Caco-2 (cell line): Measurements from ENCODE around the gene ICAM5. TPM values are rescaled to one million over a fixed set of nuclear protein-coding genes. Genes with fewer than 3 reads are reported as not detected.
A peak's percentile ranks its signal among the peaks of the same experiment; 100 is the strongest.

Experiments
- BruUV-seq: library from RNA; stranded (reverse); fragments of 400-500 nt; replicated peaks from 2 replicates; lab custom pipeline; 2021; lab: Mats Ljungman, UMichigan
- CTCF ChIA-PET: fragments of 300-600 bp; sonication (Branson Sonifier 250); formaldehyde crosslinking; loops from one replicate; lab custom pipeline; 2022; ENCODE audit warnings: antibody characterized with exemption; lab: Charles Lee
- POLR2A ChIA-PET: fragments of 300-600 bp; sonication (Branson Sonifier 250); formaldehyde crosslinking; loops from one replicate; lab custom pipeline; 2022; ENCODE audit warnings: antibody characterized with exemption; lab: Charles Lee
- DNase-seq, 2 experiments: peaks; one replicate each; pipeline versions ENCODE4 v3.0.0 to v3.0.0-alpha.2; 2020 to 2022
- H3K27me3 ChIP-seq: replicated peaks from 2 replicates; pipeline ENCODE4 v1.6.0; 2011; ENCODE audit warnings: low read length; ENCODE audit not compliant: control insufficient read depth, insufficient read depth
- H3K36me3 ChIP-seq: 2 replicates; pipeline ENCODE4 v1.5.1; 2011; ENCODE audit warnings: low read length; ENCODE audit not compliant: control insufficient read depth, insufficient read depth
- H3K4me1 ChIP-seq: fragments of 250-450 bp; sonication (Bioruptor Pico); 2 replicates; pipeline ENCODE4 v1.5.1; 2020; ENCODE audit warnings: mild to moderate bottlenecking
- H3K4me3 ChIP-seq: 2 replicates; pipeline ENCODE4 v1.5.1; 2011; ENCODE audit warnings: low read depth, mild to moderate bottlenecking, control low read depth, low read length
- H3K9me3 ChIP-seq: fragments of 250-450 bp; sonication (Bioruptor Pico); 2 replicates; pipeline ENCODE4 v1.5.1; 2020; ENCODE audit warnings: mild to moderate bottlenecking, moderate library complexity
- H3K27ac Mint-ChIP-seq: one replicate; pipeline ENCODE4 v1.8.0; 2022; ENCODE audit warnings: mixed read lengths; ENCODE audit not compliant: unreplicated experiment
- H3K27me3 Mint-ChIP-seq: one replicate; pipeline ENCODE4 v1.8.0; 2022; ENCODE audit warnings: mixed read lengths; ENCODE audit not compliant: insufficient read depth, unreplicated experiment
- H3K36me3 Mint-ChIP-seq: one replicate; pipeline ENCODE4 v1.8.0; 2022; ENCODE audit warnings: mild to moderate bottlenecking, mixed read lengths; ENCODE audit not compliant: insufficient read depth, unreplicated experiment
- H3K4me1 Mint-ChIP-seq: one replicate; pipeline ENCODE4 v1.8.0; 2022; ENCODE audit warnings: low read depth, mixed read lengths; ENCODE audit not compliant: unreplicated experiment
- H3K4me3 Mint-ChIP-seq: one replicate; pipeline ENCODE4 v1.8.0; 2022; ENCODE audit warnings: mild to moderate bottlenecking, moderate library complexity, mixed read lengths; ENCODE audit not compliant: unreplicated experiment
- H3K9me3 Mint-ChIP-seq: one replicate; pipeline ENCODE4 v1.8.0; 2022; ENCODE audit warnings: mixed read lengths; ENCODE audit not compliant: unreplicated experiment
- intact Hi-C: fragments of 100-400 bp; cut with micrococcal nuclease; formaldehyde crosslinking; loops from one replicate; pipeline ENCODE4 v1.10.0; 2022; ENCODE audit not compliant: unreplicated experiment
- total RNA-seq: library from RNA; stranded (reverse); gene quantifications from 2 replicates; pipeline ENCODE4 v1.2.3, GENCODE V29; 2022
- TF ChIP-seq, protein P1 (sequence below), 2 experiments: fragments of 200-600 bp in 1 of 2; IDR thresholded peaks; 1 replicate in 1 of 2; 2 replicates in 1 of 2; pipeline versions ENCODE4 v1.5.1 to v1.8.0; 2011 to 2022; ENCODE audit warnings: antibody characterized with exemption in 1 of 2, control low read depth in 1 of 2, inconsistent platforms in 1 of 2, low read depth in 1 of 2, low read length in 1 of 2, mild to moderate bottlenecking in 1 of 2, moderate library complexity in 1 of 2; ENCODE audit not compliant: insufficient read depth in 1 of 2, severe bottlenecking in 1 of 2, unreplicated experiment in 1 of 2

Gene ICAM5
- total RNA-seq, 1 experiment from 2014 or later, result 3.2 TPM

- H3K36me3 ChIP-seq, result no peaks in the 10 kb centered on the region
- H3K36me3 Mint-ChIP-seq, result peaks cover 5% of the 10 kb centered on the region
- no peak overlapping the region for H3K4me3 Mint-ChIP-seq
- H3K27me3 ChIP-seq, result no peaks in the 10 kb centered on the region
- no peaks in the 10 kb centered on the region for H3K9me3 ChIP-seq
- no TSS peak for BruUV-seq
- DNase-seq, result no peak
- peaks cover 6% of the 10 kb centered on the region; the same call in 1 of the 2 replicates for H3K4me1 ChIP-seq
- CTCF ChIA-PET, result interaction anchor here (0.6 kb wide), 1 partner anchor 12 kb away, joined by 3 read pairs; no protein-coding TSS in a partner anchor
- TF ChIP-seq, protein P1, sequence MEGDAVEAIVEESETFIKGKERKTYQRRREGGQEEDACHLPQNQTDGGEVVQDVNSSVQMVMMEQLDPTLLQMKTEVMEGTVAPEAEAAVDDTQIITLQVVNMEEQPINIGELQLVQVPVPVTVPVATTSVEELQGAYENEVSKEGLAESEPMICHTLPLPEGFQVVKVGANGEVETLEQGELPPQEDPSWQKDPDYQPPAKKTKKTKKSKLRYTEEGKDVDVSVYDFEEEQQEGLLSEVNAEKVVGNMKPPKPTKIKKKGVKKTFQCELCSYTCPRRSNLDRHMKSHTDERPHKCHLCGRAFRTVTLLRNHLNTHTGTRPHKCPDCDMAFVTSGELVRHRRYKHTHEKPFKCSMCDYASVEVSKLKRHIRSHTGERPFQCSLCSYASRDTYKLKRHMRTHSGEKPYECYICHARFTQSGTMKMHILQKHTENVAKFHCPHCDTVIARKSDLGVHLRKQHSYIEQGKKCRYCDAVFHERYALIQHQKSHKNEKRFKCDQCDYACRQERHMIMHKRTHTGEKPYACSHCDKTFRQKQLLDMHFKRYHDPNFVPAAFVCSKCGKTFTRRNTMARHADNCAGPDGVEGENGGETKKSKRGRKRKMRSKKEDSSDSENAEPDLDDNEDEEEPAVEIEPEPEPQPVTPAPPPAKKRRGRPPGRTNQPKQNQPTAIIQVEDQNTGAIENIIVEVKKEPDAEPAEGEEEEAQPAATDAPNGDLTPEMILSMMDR (IDR thresholded peaks at IDR 0.05; ENCODE audit: insufficient read depth in 1 of 2, low read depth in 1 of 2, low read length in 1 of 2, severe bottlenecking in 1 of 2, unreplicated experiment in 1 of 2), result no peak
- no peak overlapping the region for H3K4me3 ChIP-seq
- H3K27ac Mint-ChIP-seq, result peak overlapping the region; percentile 38
- no peaks in the 10 kb centered on the region for H3K9me3 Mint-ChIP-seq
- intact Hi-C loops, result no loop called here
- H3K27me3 Mint-ChIP-seq, result no peaks in the 10 kb centered on the region
- POLR2A ChIA-PET, result no interaction called here
- no peaks in the 10 kb centered on the region for H3K4me1 Mint-ChIP-seq
Measured at GRCh38 chr19:10338940-10339339, 49.2 kb downstream of the ICAM5 start.

- H3K9me3 Mint-ChIP-seq, result no peaks in the 10 kb centered on the region
- TF ChIP-seq, protein P1 (IDR thresholded peaks at IDR 0.05; ENCODE audit: insufficient read depth in 1 of 2, low read depth in 1 of 2, low read length in 1 of 2, severe bottlenecking in 1 of 2, unreplicated experiment in 1 of 2), result no peak
- H3K36me3 Mint-ChIP-seq, result peaks cover 5% of the 10 kb centered on the region
- no peaks in the 10 kb centered on the region for H3K27me3 Mint-ChIP-seq
- H3K27me3 ChIP-seq, result no peaks in the 10 kb centered on the region
- CTCF ChIA-PET, result no interaction called here
- peak within 1 kb of the TSS; percentile 38 for H3K27ac Mint-ChIP-seq
- 0 out of 2 replicates have a peak, but pooled peaks cover 6% of the 10 kb centered on the region for H3K4me1 ChIP-seq
- H3K9me3 ChIP-seq, result no peaks in the 10 kb centered on the region
- BruUV-seq, result no TSS peak
- no peaks in the 10 kb centered on the region for H3K4me1 Mint-ChIP-seq
- no peak within 1 kb of the TSS for H3K4me3 ChIP-seq
- POLR2A ChIA-PET, result no interaction called here
- DNase-seq, result no peak
- H3K4me3 Mint-ChIP-seq, result no peak within 1 kb of the TSS
- no peaks in the 10 kb centered on the region for H3K36me3 ChIP-seq
- intact Hi-C loops, result no loop called here
Measured at GRCh38 chr19:10339380-10339960, 49.7 kb downstream of the ICAM5 start, which contains the start of gene ICAM3. Gene ICAM3 (minus strand): TSS chr19:10339624. CDS start chr19:10339614, 10 bp downstream.

- no TSS peak for BruUV-seq
- H3K27ac Mint-ChIP-seq, result no peak overlapping the region
- H3K9me3 Mint-ChIP-seq, result no peaks in the 10 kb centered on the region
- peaks cover under 1% of the 10 kb centered on the region for H3K36me3 Mint-ChIP-seq
- intact Hi-C loops, result no loop called here
- no peaks in the 10 kb centered on the region for H3K4me1 Mint-ChIP-seq
- no peaks in the 10 kb centered on the region for H3K27me3 Mint-ChIP-seq
- Histone ChIP-seq H3K36me3 (no peaks in the 10 kb centered on the region), H3K9me3 (no peaks in the 10 kb centered on the region), H3K27me3 (no peaks in the 10 kb centered on the region), H3K4me3 (no peak overlapping the region), H3K4me1 (0 out of 2 replicates have a peak, but pooled peaks cover 5% of the 10 kb centered on the region)
- H3K4me3 Mint-ChIP-seq, result no peak overlapping the region
- POLR2A ChIA-PET, result no interaction called here
- no peak for DNase-seq
- TF ChIP-seq, protein P1 (IDR thresholded peaks at IDR 0.05; ENCODE audit: insufficient read depth in 1 of 2, low read depth in 1 of 2, low read length in 1 of 2, severe bottlenecking in 1 of 2, unreplicated experiment in 1 of 2), result no peak
- CTCF ChIA-PET, result no interaction called here
Measured at GRCh38 chr19:10339977-10340376, 50.2 kb downstream of the ICAM5 start.
